ENCODE data around the gene DPRX.

DPRX gene

DNA sequence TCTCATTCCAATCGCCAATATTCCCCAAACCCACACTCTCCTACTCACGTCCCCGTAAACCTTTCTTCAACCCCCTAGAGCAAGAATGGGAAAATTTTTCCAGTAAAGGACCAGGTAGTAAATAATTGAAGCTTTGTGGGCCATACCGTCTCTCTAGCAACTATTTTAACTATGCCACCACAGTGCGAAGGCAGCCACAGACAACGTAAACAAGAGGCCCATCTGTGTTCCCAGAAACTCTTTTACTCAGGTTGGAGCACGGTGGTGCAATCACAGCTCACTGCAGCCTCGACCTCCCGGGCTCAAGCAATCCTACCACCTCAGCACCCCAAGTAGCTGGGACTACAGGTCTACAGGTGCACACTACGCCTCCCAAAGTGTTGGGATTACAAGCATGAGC is 3.0 kb downstream of the DPRX start:
- TF ChIP-seq, protein P1, sequence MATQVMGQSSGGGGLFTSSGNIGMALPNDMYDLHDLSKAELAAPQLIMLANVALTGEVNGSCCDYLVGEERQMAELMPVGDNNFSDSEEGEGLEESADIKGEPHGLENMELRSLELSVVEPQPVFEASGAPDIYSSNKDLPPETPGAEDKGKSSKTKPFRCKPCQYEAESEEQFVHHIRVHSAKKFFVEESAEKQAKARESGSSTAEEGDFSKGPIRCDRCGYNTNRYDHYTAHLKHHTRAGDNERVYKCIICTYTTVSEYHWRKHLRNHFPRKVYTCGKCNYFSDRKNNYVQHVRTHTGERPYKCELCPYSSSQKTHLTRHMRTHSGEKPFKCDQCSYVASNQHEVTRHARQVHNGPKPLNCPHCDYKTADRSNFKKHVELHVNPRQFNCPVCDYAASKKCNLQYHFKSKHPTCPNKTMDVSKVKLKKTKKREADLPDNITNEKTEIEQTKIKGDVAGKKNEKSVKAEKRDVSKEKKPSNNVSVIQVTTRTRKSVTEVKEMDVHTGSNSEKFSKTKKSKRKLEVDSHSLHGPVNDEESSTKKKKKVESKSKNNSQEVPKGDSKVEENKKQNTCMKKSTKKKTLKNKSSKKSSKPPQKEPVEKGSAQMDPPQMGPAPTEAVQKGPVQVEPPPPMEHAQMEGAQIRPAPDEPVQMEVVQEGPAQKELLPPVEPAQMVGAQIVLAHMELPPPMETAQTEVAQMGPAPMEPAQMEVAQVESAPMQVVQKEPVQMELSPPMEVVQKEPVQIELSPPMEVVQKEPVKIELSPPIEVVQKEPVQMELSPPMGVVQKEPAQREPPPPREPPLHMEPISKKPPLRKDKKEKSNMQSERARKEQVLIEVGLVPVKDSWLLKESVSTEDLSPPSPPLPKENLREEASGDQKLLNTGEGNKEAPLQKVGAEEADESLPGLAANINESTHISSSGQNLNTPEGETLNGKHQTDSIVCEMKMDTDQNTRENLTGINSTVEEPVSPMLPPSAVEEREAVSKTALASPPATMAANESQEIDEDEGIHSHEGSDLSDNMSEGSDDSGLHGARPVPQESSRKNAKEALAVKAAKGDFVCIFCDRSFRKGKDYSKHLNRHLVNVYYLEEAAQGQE (IDR thresholded peaks at IDR 0.05; ENCODE audit: low read depth), result no peak
- TF ChIP-seq TAF1 (IDR thresholded peaks at IDR 0.05; ENCODE audit: low read depth), result no peak
- no peak for TF ChIP-seq CEBPB (IDR thresholded peaks at IDR 0.05)
- no peak for TF ChIP-seq FOXM1 (IDR thresholded peaks at IDR 0.05; ENCODE audit: borderline replicate concordance, low read depth)
- TF ChIP-seq EGR1 (IDR thresholded peaks at IDR 0.05), result no peak
- TF ChIP-seq RAD21 (IDR thresholded peaks at IDR 0.05; ENCODE audit: low read depth), result no peak
- TF ChIP-seq EP300 (IDR thresholded peaks at IDR 0.05; ENCODE audit: borderline replicate concordance), result no peak
- TF ChIP-seq, protein P2, sequence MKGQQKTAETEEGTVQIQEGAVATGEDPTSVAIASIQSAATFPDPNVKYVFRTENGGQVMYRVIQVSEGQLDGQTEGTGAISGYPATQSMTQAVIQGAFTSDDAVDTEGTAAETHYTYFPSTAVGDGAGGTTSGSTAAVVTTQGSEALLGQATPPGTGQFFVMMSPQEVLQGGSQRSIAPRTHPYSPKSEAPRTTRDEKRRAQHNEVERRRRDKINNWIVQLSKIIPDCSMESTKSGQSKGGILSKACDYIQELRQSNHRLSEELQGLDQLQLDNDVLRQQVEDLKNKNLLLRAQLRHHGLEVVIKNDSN (IDR thresholded peaks at IDR 0.05), result no peak
- TF ChIP-seq TCF12 (IDR thresholded peaks at IDR 0.05; ENCODE audit: low read depth), result no peak
- no peak for TF ChIP-seq ZBTB7A (IDR thresholded peaks at IDR 0.05; ENCODE audit: low read depth)
- no peak for TF ChIP-seq CREB1 (IDR thresholded peaks at IDR 0.05; ENCODE audit: low read depth)
- no peak for TF ChIP-seq YY1 (IDR thresholded peaks at IDR 0.05; ENCODE audit: low read depth)
- no peak for TF ChIP-seq NFIC (IDR thresholded peaks at IDR 0.05)
- TF ChIP-seq TEAD4 (IDR thresholded peaks at IDR 0.05), result no peak
- TF ChIP-seq, protein P3, sequence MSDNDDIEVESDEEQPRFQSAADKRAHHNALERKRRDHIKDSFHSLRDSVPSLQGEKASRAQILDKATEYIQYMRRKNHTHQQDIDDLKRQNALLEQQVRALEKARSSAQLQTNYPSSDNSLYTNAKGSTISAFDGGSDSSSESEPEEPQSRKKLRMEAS (IDR thresholded peaks at IDR 0.05), result no peak

DNA sequence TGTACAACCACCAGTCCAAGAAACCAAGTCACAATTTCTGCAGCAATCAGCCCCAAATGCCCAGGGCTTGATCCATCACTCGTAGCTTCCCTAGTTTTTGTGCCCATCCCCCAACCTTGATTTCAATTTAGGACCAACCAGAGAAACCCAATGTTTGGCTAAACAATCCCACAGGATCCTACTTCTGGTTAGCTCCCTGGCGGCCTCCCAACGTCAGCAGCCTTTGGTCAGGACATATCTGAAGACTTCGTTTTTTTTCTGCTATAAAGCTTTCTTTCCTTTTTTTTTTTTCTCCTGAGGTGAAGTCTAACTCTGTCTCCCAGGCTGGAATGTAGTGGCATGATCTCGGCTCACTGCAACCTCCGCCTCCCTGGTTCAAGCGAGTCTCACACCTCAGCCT is 7.7 kb downstream of the DPRX start:
- TF ChIP-seq, protein P2 (IDR thresholded peaks at IDR 0.05), result no peak
- TF ChIP-seq EGR1 (IDR thresholded peaks at IDR 0.05), result no peak
- TF ChIP-seq EP300 (IDR thresholded peaks at IDR 0.05; ENCODE audit: borderline replicate concordance), result no peak
- TF ChIP-seq TEAD4 (IDR thresholded peaks at IDR 0.05), result no peak
- no peak for TF ChIP-seq FOXM1 (IDR thresholded peaks at IDR 0.05; ENCODE audit: borderline replicate concordance, low read depth)
- TF ChIP-seq CEBPB (IDR thresholded peaks at IDR 0.05), result no peak
- no peak for TF ChIP-seq RAD21 (IDR thresholded peaks at IDR 0.05; ENCODE audit: low read depth)
- no peak for TF ChIP-seq NFIC (IDR thresholded peaks at IDR 0.05)
- no peak for TF ChIP-seq TCF12 (IDR thresholded peaks at IDR 0.05; ENCODE audit: low read depth)
- TF ChIP-seq YY1 (IDR thresholded peaks at IDR 0.05; ENCODE audit: low read depth), result no peak
- TF ChIP-seq TAF1 (IDR thresholded peaks at IDR 0.05; ENCODE audit: low read depth), result no peak
- TF ChIP-seq ZBTB7A (IDR thresholded peaks at IDR 0.05; ENCODE audit: low read depth), result no peak

DNA sequence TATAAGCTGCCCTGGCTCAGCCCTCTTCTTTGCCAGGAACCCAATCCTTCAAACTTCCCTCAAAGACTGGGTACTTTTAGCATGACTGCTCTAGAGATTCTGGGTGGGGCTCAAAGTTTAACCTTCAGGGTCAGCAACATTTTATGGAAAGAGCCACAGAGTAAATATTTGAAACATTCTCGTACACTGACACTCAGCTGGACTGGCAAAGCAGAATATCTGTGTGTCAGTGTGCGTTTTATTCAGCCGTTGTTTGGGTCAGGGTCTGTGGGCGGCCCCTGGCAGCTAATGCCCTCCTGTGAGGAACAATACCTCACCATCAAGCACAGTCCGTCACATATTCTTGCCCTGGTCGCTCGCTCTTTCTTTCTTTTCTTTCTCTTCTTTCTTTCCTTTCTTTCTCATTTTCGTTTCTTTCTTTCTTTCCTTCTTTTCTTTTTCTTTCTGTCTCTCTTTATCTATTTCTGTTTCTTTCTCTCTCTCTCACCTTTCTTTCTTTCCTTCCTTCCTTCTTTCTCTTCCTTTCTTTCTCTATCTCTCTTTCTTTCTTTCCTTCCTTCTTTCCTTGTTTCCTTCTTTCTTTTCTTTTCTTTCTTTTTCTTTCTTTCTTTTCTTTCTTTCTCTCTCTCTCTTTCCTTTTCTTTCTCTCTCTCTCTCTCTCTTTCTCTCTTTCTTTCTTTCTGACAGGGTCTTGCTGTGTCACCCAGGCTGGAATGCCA is 10.7 kb downstream of the DPRX start:
- TF ChIP-seq ZBTB7A (IDR thresholded peaks at IDR 0.05; ENCODE audit: low read depth), result no peak
- TF ChIP-seq CREB1 (IDR thresholded peaks at IDR 0.05; ENCODE audit: low read depth), result no peak
- TF ChIP-seq TCF12 (IDR thresholded peaks at IDR 0.05; ENCODE audit: low read depth), result no peak
- TF ChIP-seq, protein P2 (IDR thresholded peaks at IDR 0.05), result no peak
- TF ChIP-seq, protein P3 (IDR thresholded peaks at IDR 0.05), result no peak
- no peak for TF ChIP-seq NFIC (IDR thresholded peaks at IDR 0.05)
- no peak for TF ChIP-seq TAF1 (IDR thresholded peaks at IDR 0.05; ENCODE audit: low read depth)
- no peak for TF ChIP-seq EP300 (IDR thresholded peaks at IDR 0.05; ENCODE audit: borderline replicate concordance)

DNA sequence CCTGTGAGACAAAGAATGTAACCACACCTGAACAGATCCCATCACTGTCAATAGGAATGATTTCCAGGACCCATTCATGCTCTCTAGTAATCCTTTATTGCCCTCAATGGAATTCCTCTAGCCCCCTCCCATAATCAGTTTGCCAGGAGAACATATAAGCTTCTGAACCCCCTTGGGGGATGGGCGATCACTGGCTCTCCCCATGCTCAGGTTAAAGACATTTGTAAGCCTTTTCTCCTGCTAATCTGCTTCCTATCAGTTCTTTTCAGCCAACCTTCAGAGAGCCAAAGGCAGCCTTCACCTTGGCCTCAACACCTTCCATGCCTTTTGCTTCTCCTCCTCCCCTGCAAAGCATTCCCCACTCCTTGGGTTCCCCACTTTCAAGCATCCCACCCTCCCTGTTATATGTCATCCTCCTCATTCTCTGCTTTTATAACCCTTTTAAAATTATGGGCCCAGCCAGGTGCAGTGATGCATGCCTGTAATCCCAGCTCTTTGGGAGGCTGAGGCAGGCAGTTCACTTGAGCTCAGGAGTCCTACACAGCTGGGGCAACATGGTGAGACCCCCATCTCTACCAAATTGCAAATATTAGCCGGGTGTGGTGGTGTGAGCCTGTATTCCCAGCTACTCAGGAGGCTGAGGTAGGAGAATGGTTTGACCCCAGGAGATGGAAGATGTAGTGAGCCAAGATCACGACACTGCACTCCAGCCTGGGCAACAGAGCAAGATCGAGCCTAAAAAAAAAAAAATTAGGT is 12.4 kb downstream of the DPRX start:
- no peak for TF ChIP-seq YY1 (IDR thresholded peaks at IDR 0.05; ENCODE audit: low read depth)
- TF ChIP-seq, protein P3 (IDR thresholded peaks at IDR 0.05), result no peak

DNA sequence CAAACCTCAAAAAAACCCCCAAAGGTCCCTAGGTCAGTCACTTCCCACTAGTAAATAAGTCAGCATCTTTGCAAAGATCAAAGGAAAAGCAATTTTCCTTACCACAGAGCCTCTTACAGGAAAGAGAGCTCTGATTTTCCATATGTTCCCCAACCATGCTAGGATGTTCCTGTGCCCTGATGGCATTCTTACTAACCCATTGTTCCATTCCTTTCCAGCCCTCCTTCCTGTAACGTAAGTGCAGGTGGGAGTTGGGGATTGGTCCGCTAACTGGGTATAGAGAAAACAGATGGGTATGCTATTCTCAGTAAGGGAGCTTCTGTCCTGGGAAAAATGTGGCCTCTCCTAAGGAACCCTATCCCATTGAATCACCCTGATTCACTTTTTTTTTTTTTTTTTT is 14.3 kb downstream of the DPRX start:
- TF ChIP-seq FOXM1 (IDR thresholded peaks at IDR 0.05; ENCODE audit: borderline replicate concordance, low read depth), result no peak
- TF ChIP-seq, protein P1 (IDR thresholded peaks at IDR 0.05; ENCODE audit: low read depth), result no peak
- no peak for TF ChIP-seq RAD21 (IDR thresholded peaks at IDR 0.05; ENCODE audit: low read depth)
- no peak for TF ChIP-seq CEBPB (IDR thresholded peaks at IDR 0.05)
- TF ChIP-seq, protein P3 (IDR thresholded peaks at IDR 0.05), result no peak
- TF ChIP-seq ZBTB7A (IDR thresholded peaks at IDR 0.05; ENCODE audit: low read depth), result no peak
- no peak for TF ChIP-seq YY1 (IDR thresholded peaks at IDR 0.05; ENCODE audit: low read depth)

Measured in Ishikawa (cell line).